Fibroblast of peridontal ligament (primary cell): ENCODE data around the gene ZGPAT.

Experiments used
- DNase-seq: peaks from one replicate; pipeline ENCODE4 v3.0.0-alpha.2; 2010; ENCODE audit errors: extremely low read depth

ZGPAT gene

GRCh38 chr20:63678667-63679465 is 29.0 kb upstream of the ZGPAT start:
- no peak for DNase-seq

- DNase-seq, result no peak
Observed at GRCh38 chr20:63679799-63680305, 28.0 kb upstream of the ZGPAT start.

GRCh38 chr20:63680427-63680826 is 27.4 kb upstream of the ZGPAT start:
- DNase-seq, result no peak

DNA sequence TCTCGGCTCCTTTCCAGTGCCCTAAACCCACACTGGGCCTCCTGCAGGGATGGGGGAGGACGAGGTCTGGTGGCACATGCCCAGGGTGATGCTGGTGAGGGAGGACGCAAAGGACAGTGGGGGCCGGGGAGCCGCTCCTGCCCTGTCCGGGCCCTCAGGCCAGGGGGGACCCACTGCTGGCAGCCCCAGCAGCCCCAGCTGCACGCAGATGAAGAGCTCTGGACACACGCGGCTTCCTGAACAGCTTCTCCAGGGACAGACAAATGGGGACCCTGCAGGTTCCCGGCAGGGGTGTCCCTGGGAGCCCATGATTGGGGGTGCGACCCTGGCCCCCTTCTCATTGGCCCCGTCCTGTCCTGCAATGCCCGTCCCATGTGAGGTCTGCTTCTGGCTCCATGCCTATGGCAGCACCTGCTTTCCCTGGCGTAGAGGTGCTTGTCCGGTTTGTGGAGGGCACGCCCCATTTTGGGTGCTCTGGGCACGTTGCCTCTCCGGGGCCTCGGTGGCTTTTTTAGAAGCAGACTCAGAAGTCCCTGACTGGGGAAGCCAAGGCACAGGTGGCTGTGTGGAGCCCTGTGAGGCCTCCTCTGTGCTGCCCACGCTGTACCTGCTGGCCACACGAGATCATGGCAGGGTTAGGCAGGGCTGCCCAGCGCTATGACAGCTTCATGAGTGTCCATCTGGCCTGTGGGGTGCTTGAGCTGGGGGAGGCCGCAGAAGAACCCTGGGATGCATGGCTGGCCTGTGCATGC is 26.8 kb upstream of the ZGPAT start:
- DNase-seq, result no peak

DNA sequence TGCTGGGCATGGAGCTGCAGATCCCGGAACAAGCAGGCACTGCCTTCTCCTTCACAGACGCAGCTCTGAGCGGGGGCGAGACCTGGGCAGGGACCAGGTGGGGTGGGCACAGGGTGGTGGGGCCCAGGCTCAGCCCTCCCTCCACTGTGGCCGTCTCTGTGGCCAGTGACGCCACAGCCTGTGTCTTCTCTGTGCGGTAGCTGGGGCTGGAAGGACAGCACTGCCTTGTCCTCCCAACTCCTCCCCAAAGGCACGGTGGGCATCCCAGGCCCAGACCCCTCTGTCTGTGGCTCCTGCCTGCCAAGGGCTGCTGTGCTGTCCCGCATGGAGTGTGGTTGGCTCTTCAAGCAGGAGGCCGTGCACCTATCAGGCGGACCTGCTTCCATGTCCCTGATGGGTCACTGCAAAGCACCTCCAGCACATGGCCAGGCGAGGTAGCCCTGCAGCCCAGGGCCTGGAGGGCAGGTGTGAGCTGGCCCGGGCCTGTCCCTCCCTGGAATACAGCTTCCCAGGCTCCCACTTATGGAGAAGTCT is 26.2 kb upstream of the ZGPAT start:
- no peak for DNase-seq

- DNase-seq, result peak; percentile 95
Observed at GRCh38 chr20:63682384-63683139, 25.3 kb upstream of the ZGPAT start.

- DNase-seq, result no peak
Observed at GRCh38 chr20:63685269-63686026, 22.4 kb upstream of the ZGPAT start.

DNA sequence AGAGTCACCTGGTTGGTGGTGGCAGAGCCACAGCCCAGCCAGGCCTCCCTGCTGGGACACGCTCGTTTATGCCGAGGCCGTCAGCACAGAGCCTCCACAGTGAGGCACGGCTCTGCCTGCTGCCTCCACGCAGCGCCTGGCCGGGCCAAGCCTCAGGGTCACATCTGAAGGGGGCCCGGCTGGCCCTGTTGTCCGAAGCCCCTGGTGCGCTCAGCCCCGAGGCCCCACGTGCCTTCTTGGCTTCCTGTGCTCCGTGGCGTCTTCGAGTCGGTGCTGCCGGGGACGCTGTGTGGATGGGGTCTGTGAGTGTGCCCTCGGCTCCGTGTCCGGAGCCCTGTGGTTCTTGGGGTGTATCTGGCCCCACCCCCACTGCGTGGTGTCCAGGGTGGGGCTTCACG is 21.7 kb upstream of the ZGPAT start:
- no peak for DNase-seq

DNA sequence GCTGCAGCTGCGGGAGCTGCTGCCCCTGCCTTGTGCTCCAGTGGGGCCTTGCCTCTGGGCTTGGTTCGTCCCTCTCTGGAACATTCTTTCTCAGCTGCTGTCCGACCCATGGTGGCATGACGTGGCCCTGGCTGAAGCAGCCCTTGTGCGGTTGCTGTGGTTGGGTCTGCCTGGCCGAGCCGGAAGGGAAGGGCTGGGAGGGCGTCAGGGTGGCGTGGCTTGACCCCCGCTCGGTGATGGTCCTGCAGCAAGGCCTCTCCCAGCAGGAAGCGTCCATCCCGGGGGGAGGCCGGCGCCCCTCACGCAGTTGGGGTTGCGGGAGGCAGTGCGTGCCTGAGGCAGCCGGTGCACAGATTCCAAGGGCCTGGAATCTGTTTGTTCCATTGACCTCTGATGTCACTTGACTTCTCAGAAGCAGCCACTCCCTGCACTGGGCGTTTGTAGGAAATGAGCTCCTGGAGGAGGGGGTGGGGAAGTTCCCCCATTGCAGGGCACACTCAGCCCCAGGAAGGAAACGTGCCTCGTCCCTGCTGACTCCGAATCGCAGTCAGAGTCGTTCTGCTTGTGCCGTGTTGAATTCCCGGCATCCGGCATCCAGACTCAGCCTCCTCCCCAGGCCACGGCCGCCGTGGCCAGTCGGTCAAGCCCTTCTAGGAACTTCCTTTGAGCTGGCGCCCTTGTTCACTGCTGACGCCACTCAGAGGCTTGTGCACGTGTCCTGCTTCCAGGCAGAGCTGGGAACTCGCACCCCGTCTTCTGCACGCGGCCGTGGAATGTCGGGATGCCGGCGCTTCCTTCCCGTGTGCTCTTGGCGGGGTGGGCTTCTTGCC is 21.1 kb upstream of the ZGPAT start:
- DNase-seq, result no peak

DNA sequence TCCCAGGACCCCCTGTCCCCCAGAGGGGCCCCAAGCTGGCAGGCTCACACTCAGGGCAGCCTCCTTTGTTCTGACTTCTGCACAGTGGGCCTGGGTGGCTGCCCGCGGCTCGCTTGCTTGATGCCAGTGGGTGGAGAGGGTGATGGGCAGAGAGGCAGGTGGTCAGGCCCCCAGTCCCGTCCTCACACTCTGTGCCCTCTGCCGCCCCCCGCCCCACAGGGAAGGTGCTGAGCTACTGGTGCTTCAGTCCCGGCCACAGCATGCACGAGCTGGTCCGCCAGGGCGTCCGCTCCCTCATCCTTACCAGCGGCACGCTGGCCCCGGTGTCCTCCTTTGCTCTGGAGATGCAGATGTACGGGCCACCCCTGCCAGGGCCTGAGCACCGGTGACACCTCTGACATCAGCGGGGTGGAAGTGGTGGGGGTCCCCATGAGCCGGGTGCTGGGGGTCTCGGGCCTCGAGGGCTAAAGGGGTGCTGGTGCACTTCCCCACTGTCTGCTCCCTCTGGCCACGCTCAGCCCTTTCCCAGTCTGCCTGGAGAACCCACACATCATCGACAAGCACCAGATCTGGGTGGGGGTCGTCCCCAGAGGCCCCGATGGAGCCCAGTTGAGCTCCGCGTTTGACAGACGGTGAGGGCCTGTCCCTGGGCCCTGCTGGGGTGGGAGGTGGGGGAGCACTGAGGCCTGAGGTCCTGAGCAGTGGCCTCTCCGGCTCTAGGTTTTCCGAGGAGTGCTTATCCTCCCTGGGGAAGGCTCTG is 20.2 kb upstream of the ZGPAT start:
- no peak for DNase-seq

DNA sequence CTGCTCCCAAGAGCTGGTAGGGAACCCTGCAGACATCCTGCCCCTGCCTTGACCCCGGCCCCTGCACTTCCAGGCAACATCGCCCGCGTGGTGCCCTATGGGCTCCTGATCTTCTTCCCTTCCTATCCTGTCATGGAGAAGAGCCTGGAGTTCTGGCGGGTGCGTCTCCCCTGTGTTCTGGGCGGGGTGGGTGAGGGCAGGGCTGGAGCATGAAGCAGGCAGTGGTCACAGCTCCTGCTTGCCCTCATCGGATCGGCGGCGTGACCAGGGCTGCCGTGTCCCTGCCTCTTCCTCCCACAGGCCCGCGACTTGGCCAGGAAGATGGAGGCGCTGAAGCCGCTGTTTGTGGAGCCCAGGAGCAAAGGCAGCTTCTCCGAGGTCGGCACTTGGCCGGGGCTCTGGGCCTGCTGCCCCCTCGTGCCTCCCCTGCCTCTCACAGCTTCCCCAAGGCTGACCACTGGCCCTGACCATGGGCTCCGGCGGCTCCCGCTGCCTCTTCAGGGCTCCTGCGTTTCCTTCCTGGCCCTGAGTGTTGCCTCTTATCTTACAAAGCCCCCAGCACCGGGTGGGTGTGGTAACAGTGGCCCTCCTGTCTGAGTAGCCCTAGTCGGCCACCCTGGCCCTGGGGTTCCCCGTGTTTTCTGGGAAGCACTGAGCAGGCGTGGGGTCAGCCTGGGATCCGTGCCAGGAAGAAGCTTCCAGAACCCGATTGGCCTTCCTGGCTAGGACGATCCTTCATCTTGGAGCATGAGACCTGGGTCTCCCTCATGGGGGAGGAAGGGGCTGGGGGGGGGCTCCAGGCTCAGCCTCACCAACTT is 19.4 kb upstream of the ZGPAT start:
- DNase-seq, result no peak

DNA sequence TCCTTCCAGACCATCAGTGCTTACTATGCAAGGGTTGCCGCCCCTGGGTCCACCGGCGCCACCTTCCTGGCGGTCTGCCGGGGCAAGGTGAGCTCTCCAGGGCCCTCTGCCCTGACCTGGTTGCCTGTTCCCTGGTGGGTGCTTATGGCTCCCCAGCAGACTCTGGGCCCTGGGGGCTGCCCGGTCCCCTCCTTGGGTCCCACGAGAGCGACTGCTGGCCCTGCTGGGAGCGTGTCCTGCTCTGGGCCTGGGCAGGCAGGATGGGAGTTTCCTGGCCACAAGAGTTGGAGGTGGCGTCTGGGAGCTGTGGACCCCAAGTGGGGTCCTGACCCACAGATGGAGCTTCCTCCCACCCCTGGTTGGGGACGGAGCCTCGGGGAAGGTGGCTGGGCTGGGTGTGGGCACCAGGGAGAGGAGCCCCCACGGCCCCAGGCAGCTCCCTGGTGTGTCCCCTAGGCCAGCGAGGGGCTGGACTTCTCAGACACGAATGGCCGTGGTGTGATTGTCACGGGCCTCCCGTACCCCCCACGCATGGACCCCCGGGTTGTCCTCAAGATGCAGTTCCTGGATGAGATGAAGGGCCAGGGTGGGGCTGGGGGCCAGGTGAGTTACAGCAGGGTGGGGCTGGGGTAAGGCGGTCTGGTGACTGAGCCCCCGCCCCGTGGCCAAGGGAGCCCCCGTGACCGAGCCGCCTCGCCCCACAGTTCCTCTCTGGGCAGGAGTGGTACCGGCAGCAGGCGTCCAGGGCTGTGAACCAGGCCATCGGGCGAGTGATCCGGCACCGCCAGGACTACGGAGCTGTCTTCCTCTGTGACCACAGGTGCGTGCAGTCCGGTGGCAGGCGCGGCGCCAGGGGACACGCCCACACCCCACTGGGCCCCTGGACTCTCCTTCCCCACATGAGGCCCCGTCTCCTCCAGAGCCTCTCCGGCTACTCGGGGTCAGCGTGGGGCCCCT is 18.5 kb upstream of the ZGPAT start:
- no peak for DNase-seq

- no peak for DNase-seq
Observed at GRCh38 chr20:63690003-63690897, 17.6 kb upstream of the ZGPAT start.

- no peak for DNase-seq
Observed at GRCh38 chr20:63690898-63691710, 16.7 kb upstream of the ZGPAT start.

DNA sequence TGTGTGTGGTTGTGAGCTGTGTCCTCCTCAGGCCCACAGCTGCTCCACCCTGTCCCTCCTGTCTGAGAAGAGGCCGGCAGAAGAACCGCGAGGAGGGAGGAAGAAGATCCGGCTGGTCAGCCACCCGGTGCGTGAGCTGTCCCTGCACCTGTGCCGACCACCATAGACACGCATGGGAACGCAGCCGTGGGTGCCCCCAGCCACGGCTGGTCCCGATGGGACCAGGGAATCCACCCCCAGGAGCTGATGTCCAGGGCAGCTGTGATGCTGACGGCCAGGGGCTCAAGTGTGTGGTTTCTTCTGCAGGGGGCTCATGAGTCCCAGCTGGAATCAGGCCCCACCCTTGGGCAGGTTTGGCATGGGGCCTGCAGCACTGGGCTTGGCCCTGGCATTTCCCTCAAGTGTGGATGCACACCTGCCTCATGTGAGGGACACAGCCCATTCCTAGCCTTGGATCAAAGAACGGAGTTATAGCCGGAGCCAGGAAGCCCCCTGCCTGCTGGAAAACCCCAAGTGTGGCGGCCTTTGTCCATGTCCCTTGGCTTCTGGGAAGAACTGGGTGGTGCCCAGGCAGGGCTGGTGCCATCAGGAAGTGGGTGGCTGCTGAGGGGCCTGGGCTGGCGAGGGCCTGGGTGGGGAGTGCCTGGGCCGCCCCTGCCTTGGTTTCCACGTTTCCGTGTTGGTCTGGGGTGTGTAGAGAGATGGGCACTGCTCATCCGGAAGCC is 16.0 kb upstream of the ZGPAT start:
- no peak for DNase-seq
